H9 (cell line): ENCODE data around the gene SLFN5. TPM values are rescaled to one million over a fixed set of nuclear protein-coding genes. Genes with fewer than 3 reads are reported as not detected.

Source experiments
- DNase-seq: peaks from one replicate; pipeline ENCODE4 v3.0.0-alpha.2; 2017
- H2AFZ ChIP-seq: one replicate; pipeline ENCODE4 v1.6.1; 2013; ENCODE audit warnings: mild to moderate bottlenecking, low read length, control low read depth, moderate library complexity
- H2AK5ac ChIP-seq: 2 replicates; pipeline ENCODE4 v1.6.1; 2013; ENCODE audit warnings: low read length, control low read depth, mixed read lengths; ENCODE audit not compliant: insufficient read length
- H2BK120ac ChIP-seq: one replicate; pipeline ENCODE4 v1.6.1; 2013; ENCODE audit warnings: low read depth, mild to moderate bottlenecking, low read length, control low read depth, inconsistent platforms; ENCODE audit not compliant: poor library complexity, severe bottlenecking
- H2BK12ac ChIP-seq: 2 replicates; pipeline ENCODE4 v1.6.1; 2013; ENCODE audit warnings: low read length, control low read depth, mixed read lengths, low read depth; ENCODE audit not compliant: insufficient read length
- H2BK15ac ChIP-seq: 2 replicates; pipeline ENCODE4 v1.6.1; 2013; ENCODE audit warnings: low read depth, low read length, control low read depth
- H2BK20ac ChIP-seq: one replicate; pipeline ENCODE4 v1.6.1; 2013; ENCODE audit warnings: low read depth, mild to moderate bottlenecking, low read length, control low read depth, inconsistent platforms; ENCODE audit not compliant: poor library complexity, severe bottlenecking
- H2BK5ac ChIP-seq: 2 replicates; pipeline ENCODE4 v1.6.1; 2013; ENCODE audit warnings: low read length, control low read depth, mixed read lengths; ENCODE audit not compliant: insufficient read length
- H3K14ac ChIP-seq: 2 replicates; pipeline ENCODE4 v1.6.1; 2013; ENCODE audit warnings: low read length, control low read depth; ENCODE audit not compliant: insufficient read depth
- H3K18ac ChIP-seq: 2 replicates; pipeline ENCODE4 v1.6.1; 2013; ENCODE audit warnings: low read depth, mild to moderate bottlenecking, mixed read lengths, low read length, control low read depth; ENCODE audit not compliant: insufficient read length
- H3K23ac ChIP-seq: 2 replicates; pipeline ENCODE4 v1.6.1; 2013; ENCODE audit warnings: low read length, control low read depth, mixed read lengths, low read depth; ENCODE audit not compliant: insufficient read length
- H3K23me2 ChIP-seq: 2 replicates; pipeline ENCODE4 v1.6.1; 2013; ENCODE audit warnings: low read depth, mild to moderate bottlenecking, mixed read lengths, low read length, control low read depth; ENCODE audit not compliant: insufficient read length, poor library complexity, severe bottlenecking
- H3K27ac ChIP-seq: 2 replicates; pipeline ENCODE4 v1.5.1; 2013; ENCODE audit warnings: low read length, control low read depth, mixed read lengths, low read depth; ENCODE audit not compliant: insufficient read length
- H3K27me3 ChIP-seq: 2 replicates; pipeline ENCODE4 v1.6.1; 2013; ENCODE audit warnings: low read length, control low read depth, inconsistent platforms; ENCODE audit not compliant: insufficient read depth
- H3K4ac ChIP-seq: 2 replicates; pipeline ENCODE4 v1.6.1; 2013; ENCODE audit warnings: low read depth, mild to moderate bottlenecking, control low read depth, inconsistent platforms, low read length, moderate library complexity
- H3K4me1 ChIP-seq: 2 replicates; pipeline ENCODE4 v1.6.1; 2013; ENCODE audit warnings: low read length, control low read depth, inconsistent platforms; ENCODE audit not compliant: insufficient read depth
- H3K4me2 ChIP-seq: 2 replicates; pipeline ENCODE4 v1.6.1; 2013; ENCODE audit warnings: low read length, control low read depth, mixed read lengths; ENCODE audit not compliant: insufficient read length, insufficient read depth
- H3K56ac ChIP-seq: 2 replicates; pipeline ENCODE4 v1.6.1; 2013; ENCODE audit warnings: low read depth, mild to moderate bottlenecking, mixed read lengths, low read length, control low read depth; ENCODE audit not compliant: insufficient read length
- H3K79me1 ChIP-seq: 2 replicates; pipeline ENCODE4 v1.6.1; 2013; ENCODE audit warnings: low read depth, mild to moderate bottlenecking, moderate library complexity, low read length, control low read depth, inconsistent platforms; ENCODE audit not compliant: insufficient read depth, poor library complexity, severe bottlenecking
- H3K79me2 ChIP-seq: 2 replicates; pipeline ENCODE4 v1.6.1; 2013; ENCODE audit warnings: low read length, control low read depth, inconsistent platforms; ENCODE audit not compliant: insufficient read depth
- H3K9ac ChIP-seq: 2 replicates; pipeline ENCODE4 v1.6.1; 2013; ENCODE audit warnings: low read length, control low read depth, mixed read lengths; ENCODE audit not compliant: insufficient read length; ENCODE audit errors: extremely low read depth
- H3K9me3 ChIP-seq: one replicate; pipeline ENCODE4 v1.6.1; 2013; ENCODE audit warnings: low read depth, low read length, inconsistent platforms; ENCODE audit not compliant: control insufficient read depth
- H3T11ph ChIP-seq: one replicate; pipeline ENCODE4 v1.6.1; 2013; ENCODE audit warnings: mild to moderate bottlenecking, low read length, control low read depth, inconsistent platforms
- H4K20me1 ChIP-seq: one replicate; pipeline ENCODE4 v1.6.1; 2013; ENCODE audit not compliant: control insufficient read depth, insufficient read length, insufficient read depth
- H4K5ac ChIP-seq: 2 replicates; pipeline ENCODE4 v1.6.1; 2013; ENCODE audit warnings: low read depth, mild to moderate bottlenecking, mixed read lengths, low read length, control low read depth; ENCODE audit not compliant: insufficient read length
- H4K8ac ChIP-seq: replicated peaks from 2 replicates; pipeline ENCODE4 v1.6.1; 2013; ENCODE audit warnings: low read length, control low read depth, mixed read lengths, low read depth; ENCODE audit not compliant: insufficient read length
- H4K91ac ChIP-seq: 2 replicates; pipeline ENCODE4 v1.6.1; 2013; ENCODE audit warnings: low read depth, mild to moderate bottlenecking, moderate library complexity, mixed read lengths, low read length, control low read depth; ENCODE audit not compliant: insufficient read length
- H3K27ac Mint-ChIP-seq, 3 experiments: 2 replicates in 2 of 3; 3 replicates in 1 of 3; pipeline ENCODE4 v1.8.0; 2020 to 2021; ENCODE audit warnings: mixed read lengths in 3 of 3, mild to moderate bottlenecking in 1 of 3, moderate library complexity in 1 of 3
- H3K27me3 Mint-ChIP-seq: 2 replicates; pipeline ENCODE4 v1.8.0; 2021; ENCODE audit warnings: low read depth, mild to moderate bottlenecking, moderate library complexity, mixed read lengths
- H3K36me3 Mint-ChIP-seq, 3 experiments: 2 replicates in 2 of 3; 3 replicates in 1 of 3; pipeline ENCODE4 v1.8.0; 2020 to 2021; ENCODE audit warnings: low read depth in 3 of 3, mixed read lengths in 3 of 3; ENCODE audit not compliant: insufficient read depth in 1 of 3
- H3K4me1 Mint-ChIP-seq, 2 experiments: 2 replicates each; pipeline ENCODE4 v1.8.0; 2020; ENCODE audit warnings: mixed read lengths in 2 of 2
- H3K4me3 Mint-ChIP-seq, 2 experiments: 2 replicates in 1 of 2; 3 replicates in 1 of 2; pipeline ENCODE4 v1.8.0; 2020 to 2021; ENCODE audit warnings: mild to moderate bottlenecking in 2 of 2, mixed read lengths in 2 of 2, moderate library complexity in 1 of 2
- H3K9me3 Mint-ChIP-seq, 2 experiments: 2 replicates in 1 of 2; 3 replicates in 1 of 2; pipeline ENCODE4 v1.8.0; 2020; ENCODE audit warnings: mild to moderate bottlenecking in 2 of 2, mixed read lengths in 2 of 2, moderate library complexity in 1 of 2
- WGBS: extraction: QIAGEN DNeasy Blood & Tissue Kit; methylation state at CpG from one replicate; pipeline ENCODE4 v1.1.7; 2013; ENCODE audit warnings: missing lambda C conversion rate, low lambda C conversion rate, mixed read lengths; ENCODE audit not compliant: insufficient read length; ENCODE audit errors: extremely low coverage; 5-methylcytosine and 5-hydroxymethylcytosine counted together
- total RNA-seq: library from RNA; stranded (reverse); gene quantifications from 2 replicates; pipeline ENCODE4 v1.2.1, GENCODE V29; 2021
- TF ChIP-seq, protein P1 (sequence below): fragments of 200-600 bp; sonication (generic); conservative IDR thresholded peaks from 3 replicates; pipeline ENCODE4 v1.8.0; 2021; ENCODE audit warnings: antibody characterized with exemption, mild to moderate bottlenecking

SLFN5 gene
- total RNA-seq, 1 experiment from 2014 or later, result 2.9 TPM

DNA sequence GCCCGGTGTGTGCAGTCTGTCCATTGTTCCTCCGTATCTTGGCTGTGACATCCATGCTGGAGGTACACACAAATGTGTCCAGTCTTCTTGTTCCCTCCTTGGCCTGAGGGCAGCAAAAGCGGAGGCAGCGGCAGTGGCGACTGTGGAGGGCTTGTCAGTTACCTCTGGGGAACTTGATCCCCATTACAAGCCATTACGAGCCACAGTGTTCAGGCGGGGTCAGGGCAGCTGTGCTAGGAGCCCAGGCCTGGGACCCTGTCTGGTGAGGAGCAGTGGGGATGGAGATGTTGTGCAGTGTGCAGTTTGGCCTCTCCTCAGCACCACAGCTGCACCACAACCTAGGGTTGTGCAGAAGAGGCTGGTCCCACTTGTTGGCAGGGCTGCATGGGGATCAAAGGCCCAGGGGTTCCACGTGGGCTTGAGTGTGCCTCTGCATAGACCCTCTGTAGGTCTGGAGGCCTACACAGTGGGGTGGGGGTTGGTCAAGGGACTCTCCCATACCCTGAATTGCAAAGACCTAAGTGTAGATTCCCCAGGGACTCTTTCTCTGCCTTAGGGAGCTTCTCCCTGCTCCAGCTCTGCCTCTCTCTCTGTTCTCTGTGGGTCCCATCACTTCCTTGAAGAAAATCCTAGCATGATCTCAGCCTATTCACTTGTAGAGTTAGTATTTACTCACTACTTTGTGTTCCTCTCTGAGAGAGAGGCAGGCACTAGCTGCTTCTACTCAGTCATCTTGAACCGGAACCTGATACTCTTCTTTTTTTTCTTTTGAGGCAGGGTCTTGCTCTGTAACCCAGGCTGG lies 71.7 kb downstream of the SLFN5 start:
- no peak overlapping the region for H2BK5ac ChIP-seq
- no peaks in the 10 kb centered on the region for H3K9me3 Mint-ChIP-seq
- TF ChIP-seq, protein P1, sequence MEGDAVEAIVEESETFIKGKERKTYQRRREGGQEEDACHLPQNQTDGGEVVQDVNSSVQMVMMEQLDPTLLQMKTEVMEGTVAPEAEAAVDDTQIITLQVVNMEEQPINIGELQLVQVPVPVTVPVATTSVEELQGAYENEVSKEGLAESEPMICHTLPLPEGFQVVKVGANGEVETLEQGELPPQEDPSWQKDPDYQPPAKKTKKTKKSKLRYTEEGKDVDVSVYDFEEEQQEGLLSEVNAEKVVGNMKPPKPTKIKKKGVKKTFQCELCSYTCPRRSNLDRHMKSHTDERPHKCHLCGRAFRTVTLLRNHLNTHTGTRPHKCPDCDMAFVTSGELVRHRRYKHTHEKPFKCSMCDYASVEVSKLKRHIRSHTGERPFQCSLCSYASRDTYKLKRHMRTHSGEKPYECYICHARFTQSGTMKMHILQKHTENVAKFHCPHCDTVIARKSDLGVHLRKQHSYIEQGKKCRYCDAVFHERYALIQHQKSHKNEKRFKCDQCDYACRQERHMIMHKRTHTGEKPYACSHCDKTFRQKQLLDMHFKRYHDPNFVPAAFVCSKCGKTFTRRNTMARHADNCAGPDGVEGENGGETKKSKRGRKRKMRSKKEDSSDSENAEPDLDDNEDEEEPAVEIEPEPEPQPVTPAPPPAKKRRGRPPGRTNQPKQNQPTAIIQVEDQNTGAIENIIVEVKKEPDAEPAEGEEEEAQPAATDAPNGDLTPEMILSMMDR, result no peak
- H2BK20ac ChIP-seq, result no peak overlapping the region
- no peaks in the 10 kb centered on the region for H4K20me1 ChIP-seq
- no peaks in the 10 kb centered on the region for H3K79me2 ChIP-seq
- H3K9me3 ChIP-seq, result no peaks in the 10 kb centered on the region
- no peak overlapping the region for H2BK120ac ChIP-seq
- H2AFZ ChIP-seq, result no peak overlapping the region
- peak; percentile 40 for DNase-seq
- H3K4me1 ChIP-seq, result no peaks in the 10 kb centered on the region; the same call in 1 of the 2 replicates
- peak overlapping the region in 2 of 3 experiments; percentile 59 to 83; a peak in 4 of 7 replicates for H3K27ac Mint-ChIP-seq
- no peak overlapping the region for H4K91ac ChIP-seq
- H3K23me2 ChIP-seq, result peaks cover 12% of the 10 kb centered on the region
- H3K18ac ChIP-seq, result no peak overlapping the region
- H3K56ac ChIP-seq, result no peak overlapping the region
- no peak overlapping the region for H2AK5ac ChIP-seq
- H3K27me3 Mint-ChIP-seq, result peaks cover 12% of the 10 kb centered on the region
- H3K4me1 Mint-ChIP-seq, result peaks cover 42 to 44% of the 10 kb centered on the region in 2 experiments
- H3K79me1 ChIP-seq, result no peaks in the 10 kb centered on the region
- no peak overlapping the region for H4K8ac ChIP-seq
- H3K14ac ChIP-seq, result no peak overlapping the region
- H3K4me2 ChIP-seq, result peak overlapping the region; percentile 91
- H3K9ac ChIP-seq, result no peak overlapping the region
- H2BK15ac ChIP-seq, result no peak overlapping the region
- H3K27me3 ChIP-seq, result peaks cover 10% of the 10 kb centered on the region; the same call in 1 of the 2 replicates
- no peak overlapping the region for H3K4ac ChIP-seq
- H3K27ac ChIP-seq, result no peak overlapping the region
- H3K23ac ChIP-seq, result no peak overlapping the region
- no CpG with 5 or more reads among the region's 9 CpGs for WGBS
- H3K36me3 Mint-ChIP-seq, result no peaks in the 10 kb centered on the region; a peak in 1 of 7 replicates
- no peak overlapping the region for H3T11ph ChIP-seq
- H3K4me3 Mint-ChIP-seq, result peak overlapping the region in 1 of 2 experiments; percentile 81; a peak in 1 of 5 replicates
- no peak overlapping the region for H2BK12ac ChIP-seq
- H4K5ac ChIP-seq, result no peak overlapping the region
